ENCODE data around the gene ASXL1.
"Not testable (repeated sequence)": the region's sequence is repeated elsewhere in the genome, so short reads cannot be mapped to it uniquely, and the experiment has no call there.

The ASXL1 gene

DNA sequence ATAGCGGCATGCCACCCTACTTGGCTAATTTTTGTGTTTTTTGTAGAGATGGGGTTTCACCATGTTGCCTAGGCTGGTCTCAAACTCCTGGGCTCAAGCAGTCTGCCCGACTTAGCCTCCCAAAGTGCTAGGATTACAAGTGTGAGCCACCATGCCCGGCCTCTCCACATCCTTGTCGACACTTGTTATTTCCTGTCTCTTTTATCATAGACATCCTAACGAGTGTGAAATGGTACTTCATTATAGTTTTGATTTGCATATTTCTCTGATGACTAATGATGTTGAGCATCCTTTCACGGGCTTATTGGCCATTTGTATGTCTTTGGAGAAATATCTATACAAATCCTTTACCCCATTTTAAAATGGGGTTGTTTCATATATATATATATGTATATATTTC lies 39.0 kb upstream of the ASXL1 start:
- no peak for DNase-seq (ENCODE audit: low read depth)
- TF ChIP-seq, protein P1, sequence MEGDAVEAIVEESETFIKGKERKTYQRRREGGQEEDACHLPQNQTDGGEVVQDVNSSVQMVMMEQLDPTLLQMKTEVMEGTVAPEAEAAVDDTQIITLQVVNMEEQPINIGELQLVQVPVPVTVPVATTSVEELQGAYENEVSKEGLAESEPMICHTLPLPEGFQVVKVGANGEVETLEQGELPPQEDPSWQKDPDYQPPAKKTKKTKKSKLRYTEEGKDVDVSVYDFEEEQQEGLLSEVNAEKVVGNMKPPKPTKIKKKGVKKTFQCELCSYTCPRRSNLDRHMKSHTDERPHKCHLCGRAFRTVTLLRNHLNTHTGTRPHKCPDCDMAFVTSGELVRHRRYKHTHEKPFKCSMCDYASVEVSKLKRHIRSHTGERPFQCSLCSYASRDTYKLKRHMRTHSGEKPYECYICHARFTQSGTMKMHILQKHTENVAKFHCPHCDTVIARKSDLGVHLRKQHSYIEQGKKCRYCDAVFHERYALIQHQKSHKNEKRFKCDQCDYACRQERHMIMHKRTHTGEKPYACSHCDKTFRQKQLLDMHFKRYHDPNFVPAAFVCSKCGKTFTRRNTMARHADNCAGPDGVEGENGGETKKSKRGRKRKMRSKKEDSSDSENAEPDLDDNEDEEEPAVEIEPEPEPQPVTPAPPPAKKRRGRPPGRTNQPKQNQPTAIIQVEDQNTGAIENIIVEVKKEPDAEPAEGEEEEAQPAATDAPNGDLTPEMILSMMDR (IDR thresholded peaks at IDR 0.05; ENCODE audit: insufficient read depth, low read depth, low read length, missing control alignments): no peak
- H3K4me3 ChIP-seq (ENCODE audit: low read depth, low read length): no peak overlapping the region

DNA sequence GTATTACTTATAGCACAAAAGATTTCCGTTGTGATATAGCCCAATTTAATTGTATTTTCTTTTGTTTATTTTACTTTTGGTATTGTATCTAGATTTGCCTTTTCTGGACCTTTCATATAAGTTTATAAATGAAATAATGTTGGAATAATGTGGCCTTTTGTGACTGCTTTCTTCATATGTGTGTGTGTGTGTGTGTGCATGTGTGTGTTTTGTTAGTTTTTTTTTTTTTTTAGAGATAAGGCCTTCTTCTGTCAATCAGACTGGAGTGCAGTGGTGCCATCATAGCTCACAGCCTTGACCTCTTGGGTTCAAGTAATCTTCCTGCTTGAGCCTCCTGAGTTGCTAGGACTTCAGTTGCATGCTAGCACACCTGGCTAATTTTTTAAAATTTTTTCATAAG lies 37.8 kb upstream of the ASXL1 start:
- TF ChIP-seq, protein P1 (IDR thresholded peaks at IDR 0.05; ENCODE audit: insufficient read depth, low read depth, low read length, missing control alignments): no peak
- DNase-seq (ENCODE audit: low read depth): no peak

DNA sequence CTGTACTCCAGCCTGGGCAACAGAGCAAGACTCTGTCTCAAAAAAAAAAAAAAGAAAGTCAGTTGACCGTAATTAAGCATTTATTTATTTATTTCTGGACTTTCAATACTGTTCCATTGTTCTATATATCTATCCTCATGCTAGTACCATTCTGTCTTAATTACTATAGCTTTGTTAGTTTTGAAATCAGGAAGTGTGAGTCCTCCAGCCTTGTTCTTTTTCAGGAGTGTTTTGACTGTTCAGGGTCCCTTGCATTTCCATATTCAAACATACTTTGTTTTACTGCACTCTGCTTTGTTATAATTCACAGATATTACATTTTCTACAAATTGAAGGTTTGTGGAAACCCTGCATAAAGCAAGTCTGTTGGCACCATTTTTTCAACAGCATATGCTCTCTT lies 36.7 kb upstream of the ASXL1 start:
- H3K4me3 ChIP-seq (ENCODE audit: low read depth, low read length): no peak overlapping the region
- TF ChIP-seq, protein P1 (IDR thresholded peaks at IDR 0.05; ENCODE audit: insufficient read depth, low read depth, low read length, missing control alignments): no peak
- no peak for DNase-seq (ENCODE audit: low read depth)

More for the DNA sequence above, 37.8 kb upstream of the ASXL1 start:
- H3K4me3 ChIP-seq (ENCODE audit: low read depth, low read length): no peak overlapping the region

DNA sequence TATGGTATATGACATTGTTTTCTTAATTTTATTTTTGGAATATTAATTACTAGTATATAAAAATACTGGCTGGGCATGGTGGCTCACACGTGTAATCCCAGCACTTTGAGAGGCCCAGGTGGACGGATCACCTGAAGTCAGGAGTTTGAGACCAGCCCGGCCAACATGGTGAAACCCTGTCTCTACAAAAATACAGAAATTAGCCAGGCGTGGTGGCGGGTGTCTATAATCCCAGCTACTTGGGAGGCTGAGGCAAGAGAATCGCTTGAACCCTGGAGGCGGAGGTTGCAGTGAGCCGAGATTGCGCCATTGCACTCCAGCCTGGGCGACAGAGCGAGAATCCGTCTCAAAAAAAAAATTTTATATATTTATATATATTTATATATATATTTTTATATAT lies 35.9 kb upstream of the ASXL1 start:
- DNase-seq (ENCODE audit: low read depth); H3K4me3 ChIP-seq (ENCODE audit: low read depth, low read length): not testable (repeated sequence)

DNA sequence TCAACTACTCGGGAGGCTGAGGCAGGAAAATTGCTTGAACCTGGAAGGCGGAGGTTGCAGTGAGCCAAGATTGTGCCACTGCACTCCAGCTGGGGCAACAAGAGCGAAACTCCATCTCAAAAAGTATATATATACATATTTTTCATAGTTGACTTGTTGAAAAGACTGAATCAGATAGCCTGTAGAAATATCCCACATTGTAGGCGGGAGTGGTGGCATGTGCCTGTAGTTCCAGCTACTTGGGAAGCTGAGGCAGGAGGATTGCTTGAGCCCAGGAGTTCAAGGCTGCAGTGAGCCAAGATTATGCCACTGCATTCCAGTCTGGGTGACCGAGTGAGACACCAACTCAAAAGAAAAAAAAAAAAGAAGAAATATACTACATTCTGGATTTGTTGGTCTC lies 34.4 kb upstream of the ASXL1 start:
- not testable (repeated sequence) for DNase-seq (ENCODE audit: low read depth); H3K4me3 ChIP-seq (ENCODE audit: low read depth, low read length)

DNA sequence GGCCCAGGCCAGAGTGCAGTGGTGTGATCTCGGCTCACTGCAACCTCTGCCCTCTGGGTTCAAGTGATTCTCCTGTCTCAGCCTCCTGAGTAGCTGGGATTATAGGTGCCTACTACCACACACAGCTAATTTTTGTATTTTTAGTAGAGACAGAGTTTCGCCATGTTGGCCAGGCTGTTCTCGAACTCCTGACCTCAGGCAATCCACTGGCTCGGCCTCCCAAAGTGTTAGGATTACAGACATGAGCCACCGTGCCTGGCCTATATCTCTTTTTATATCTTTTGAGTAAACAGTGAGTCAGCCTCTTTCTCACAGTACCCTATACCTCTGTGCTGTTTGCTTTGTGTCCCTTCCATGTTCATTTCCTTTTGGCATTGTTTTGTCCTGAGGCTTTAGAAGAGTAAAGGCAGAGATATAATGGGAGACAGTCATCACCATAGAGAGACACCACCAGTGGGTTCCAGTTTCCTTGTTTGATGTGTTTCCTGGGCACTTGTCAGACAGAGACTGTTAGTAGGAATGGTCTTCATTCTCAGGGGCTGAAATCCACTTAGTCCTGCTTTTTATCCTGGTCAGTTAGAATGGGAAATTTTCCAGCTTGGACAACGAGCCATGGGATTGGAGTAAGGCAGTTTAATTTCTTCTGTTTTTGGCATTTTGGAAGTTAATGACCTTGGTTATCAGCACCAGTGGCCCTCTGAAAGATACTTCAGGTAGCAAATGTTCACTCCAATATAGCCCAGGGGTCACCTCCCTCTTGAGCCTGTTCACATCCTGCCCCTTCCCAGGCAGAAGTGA lies 32.2 kb upstream of the ASXL1 start:
- no peak for DNase-seq (ENCODE audit: low read depth)
- TF ChIP-seq, protein P1 (IDR thresholded peaks at IDR 0.05; ENCODE audit: insufficient read depth, low read depth, low read length, missing control alignments): no peak
- no peak overlapping the region for H3K4me3 ChIP-seq (ENCODE audit: low read depth, low read length)

DNA sequence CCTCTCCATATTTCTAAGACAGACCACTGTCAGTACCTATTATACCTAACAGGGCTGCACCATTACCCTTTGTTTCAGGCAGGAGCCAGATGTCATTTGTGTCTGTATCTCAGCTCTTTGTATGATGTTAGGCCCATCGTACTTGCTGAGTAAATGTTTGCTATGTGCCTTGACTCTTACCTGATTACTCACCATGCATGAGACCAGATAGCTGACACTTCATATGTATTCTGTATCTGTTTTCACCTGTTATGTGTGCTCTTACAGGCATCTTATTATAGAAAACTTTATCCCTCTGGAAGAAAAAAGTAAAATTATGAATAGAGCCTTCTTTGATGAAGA lies 31.7 kb upstream of the ASXL1 start:
- TF ChIP-seq, protein P1 (IDR thresholded peaks at IDR 0.05; ENCODE audit: insufficient read depth, low read depth, low read length, missing control alignments): no peak
- no peak overlapping the region for H3K4me3 ChIP-seq (ENCODE audit: low read depth, low read length)
- no peak for DNase-seq (ENCODE audit: low read depth)

DNA sequence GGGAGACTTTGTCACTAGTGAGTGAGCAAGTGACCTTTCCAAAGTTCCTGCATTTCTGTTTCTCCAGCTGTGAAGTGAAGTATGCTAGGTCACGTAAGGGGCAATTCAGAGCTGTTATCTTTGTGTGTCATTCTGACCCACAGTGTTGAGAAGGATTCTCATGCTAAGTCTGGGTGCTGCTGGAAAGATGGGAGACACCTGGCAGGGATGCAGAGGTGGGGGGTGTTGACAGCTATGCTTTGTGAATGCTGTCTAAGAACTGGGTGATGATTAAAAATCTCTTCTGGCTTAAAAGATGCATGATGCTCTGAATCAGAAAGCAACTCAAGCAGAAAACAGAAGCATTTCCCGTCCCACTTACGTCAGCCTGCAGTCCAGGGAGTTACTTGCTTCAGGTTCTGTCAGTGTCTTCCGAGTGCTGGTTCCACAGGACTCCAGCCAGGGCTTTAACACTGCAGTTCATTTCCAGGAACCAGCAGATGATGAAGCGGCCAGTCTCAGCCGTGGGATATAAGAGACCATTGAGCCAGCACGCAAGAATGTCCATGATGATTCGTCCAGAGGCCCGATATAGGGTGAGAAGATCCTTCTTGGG lies 30.9 kb upstream of the ASXL1 start:
- no peak for DNase-seq (ENCODE audit: low read depth)
- no peak overlapping the region for H3K4me3 ChIP-seq (ENCODE audit: low read depth, low read length)
- TF ChIP-seq, protein P1 (IDR thresholded peaks at IDR 0.05; ENCODE audit: insufficient read depth, low read depth, low read length, missing control alignments): no peak
